ENCODE measurements around the gene NCK2. TPM values are rescaled to one million over a fixed set of nuclear protein-coding genes. Genes with fewer than 3 reads are reported as not detected.

NCK2 gene
- total RNA-seq, 1 experiment from 2014 or later, result 49.2 TPM

- WGBS (ENCODE audit: extremely low coverage, insufficient read length, low lambda C conversion rate), result no CpG with 5 or more reads among the region's 7 CpGs
- H3K9ac ChIP-seq (ENCODE audit: extremely low read depth, insufficient read length, low read length), result no peak overlapping the region
- no peaks in the 10 kb centered on the region for H4K20me1 ChIP-seq (ENCODE audit: control insufficient read depth, insufficient read depth, insufficient read length)
- H4K91ac ChIP-seq (ENCODE audit: insufficient read length, low read depth, low read length), result no peak overlapping the region
- no peaks in the 10 kb centered on the region for H3K23me2 ChIP-seq (ENCODE audit: insufficient read length, low read depth, low read length, poor library complexity, severe bottlenecking)
- Mint-ChIP-seq H3K36me3 (ENCODE audit: insufficient read depth in 1 of 3, low read depth in 3 of 3) (peaks cover 2 to 15% (median 7%) of the 10 kb centered on the region in 3 experiments; a peak in 4 of 7 replicates), H3K4me3 (no peak overlapping the region), H3K27ac (no peak overlapping the region), H3K9me3 (no peaks in the 10 kb centered on the region; a peak in 1 of 5 replicates), H3K27me3 (ENCODE audit: low read depth) (no peaks in the 10 kb centered on the region; the same call in 1 of the 2 replicates), H3K4me1 (peaks cover 14 to 34% of the 10 kb centered on the region in 2 experiments)
- no peak overlapping the region for H2BK120ac ChIP-seq (ENCODE audit: low read depth, low read length, poor library complexity, severe bottlenecking)
- H2BK20ac ChIP-seq (ENCODE audit: low read depth, low read length, poor library complexity, severe bottlenecking), result no peak overlapping the region
- H3K18ac ChIP-seq (ENCODE audit: insufficient read length, low read depth, low read length), result no peak overlapping the region
- H3K4ac ChIP-seq (ENCODE audit: low read depth, low read length), result no peak overlapping the region
- H2BK5ac ChIP-seq (ENCODE audit: insufficient read length, low read length), result no peak overlapping the region
- no peak overlapping the region for H4K8ac ChIP-seq (replicated peaks; ENCODE audit: insufficient read length, low read depth, low read length)
- no peak overlapping the region for H2AK5ac ChIP-seq (ENCODE audit: insufficient read length, low read length)
- DNase-seq, result no peak
- no peaks in the 10 kb centered on the region for H3K4me1 ChIP-seq (ENCODE audit: insufficient read depth, low read length)
- H3K56ac ChIP-seq (ENCODE audit: insufficient read length, low read depth, low read length), result no peak overlapping the region
- H3K9me3 ChIP-seq (ENCODE audit: control insufficient read depth, low read depth, low read length), result no peaks in the 10 kb centered on the region
- no peak overlapping the region for H2BK15ac ChIP-seq (ENCODE audit: low read depth, low read length)
- TF ChIP-seq CTCF (conservative IDR thresholded peaks at IDR 0.05), result no peak
- no peak overlapping the region for H2AFZ ChIP-seq (ENCODE audit: low read length)
- H3K4me2 ChIP-seq (ENCODE audit: insufficient read depth, insufficient read length, low read length), result no peak overlapping the region
- no peak overlapping the region for H3K23ac ChIP-seq (ENCODE audit: insufficient read length, low read depth, low read length)
- H3T11ph ChIP-seq (ENCODE audit: low read length), result no peak overlapping the region
- peaks cover 3% of the 10 kb centered on the region for H3K79me1 ChIP-seq (ENCODE audit: insufficient read depth, low read depth, low read length, poor library complexity, severe bottlenecking)
- no peak overlapping the region for H4K5ac ChIP-seq (ENCODE audit: insufficient read length, low read depth, low read length)
- no peaks in the 10 kb centered on the region; the same call in 1 of the 2 replicates for H3K79me2 ChIP-seq (ENCODE audit: insufficient read depth, low read length)
- no peaks in the 10 kb centered on the region for H3K27me3 ChIP-seq (ENCODE audit: insufficient read depth, low read length)
- H2BK12ac ChIP-seq (ENCODE audit: insufficient read length, low read depth, low read length), result no peak overlapping the region
- H3K27ac ChIP-seq (ENCODE audit: insufficient read length, low read depth, low read length), result no peak overlapping the region
- no peak overlapping the region for H3K14ac ChIP-seq (ENCODE audit: insufficient read depth, low read length)
Observed at GRCh38 chr2:105875241-105875640, 130.5 kb downstream of the NCK2 start.
